MCF 10A (cell line): ENCODE data around the gene EXOC6B. TPM values are rescaled to one million over a fixed set of nuclear protein-coding genes. Genes with fewer than 3 reads are reported as not detected.

Source experiments
- BruUV-seq: library from RNA; stranded (reverse); fragments of 400-500 nt; replicated peaks from 2 replicates; lab custom pipeline; 2021; lab: Mats Ljungman, UMichigan
- CTCF ChIA-PET: fragments of 300-600 bp; sonication (Branson Sonifier 250); formaldehyde crosslinking; extraction: SDS; loops from one replicate; lab custom pipeline; 2021; ENCODE audit warnings: antibody characterized with exemption, inconsistent platforms; lab: Yijun Ruan, JAX
- POLR2A ChIA-PET: fragments of 300-600, 350-650 bp; sonication (Branson Sonifier 250); formaldehyde crosslinking; extraction: SDS; loops from one replicate; lab custom pipeline; 2020; ENCODE audit warnings: antibody characterized with exemption, inconsistent platforms; lab: Yijun Ruan, JAX
- DNase-seq: peaks from one replicate; pipeline ENCODE4 v3.0.0-alpha.2; 2018; ENCODE audit not compliant: unreplicated experiment
- H3K27ac Mint-ChIP-seq: one replicate; pipeline ENCODE4 v1.8.0; 2022; ENCODE audit warnings: mild to moderate bottlenecking, low read depth, mixed read lengths; ENCODE audit not compliant: unreplicated experiment
- H3K27me3 Mint-ChIP-seq: one replicate; pipeline ENCODE4 v1.8.0; 2022; ENCODE audit warnings: mixed read lengths; ENCODE audit not compliant: insufficient read depth, unreplicated experiment
- H3K36me3 Mint-ChIP-seq: one replicate; pipeline ENCODE4 v1.8.0; 2022; ENCODE audit warnings: mild to moderate bottlenecking, moderate library complexity, mixed read lengths; ENCODE audit not compliant: insufficient read depth, unreplicated experiment
- H3K4me1 Mint-ChIP-seq: one replicate; pipeline ENCODE4 v1.8.0; 2022; ENCODE audit warnings: mixed read lengths; ENCODE audit not compliant: insufficient read depth, unreplicated experiment
- H3K4me3 Mint-ChIP-seq: one replicate; pipeline ENCODE4 v1.8.0; 2022; ENCODE audit warnings: mild to moderate bottlenecking, moderate library complexity, mixed read lengths; ENCODE audit not compliant: unreplicated experiment
- H3K9me3 Mint-ChIP-seq: one replicate; pipeline ENCODE4 v1.8.0; 2022; ENCODE audit warnings: mixed read lengths; ENCODE audit not compliant: unreplicated experiment
- CTCF ChIP-seq: fragments of 200-600 bp; IDR thresholded peaks from one replicate; pipeline ENCODE4 v1.8.0; 2022; ENCODE audit warnings: antibody characterized with exemption, mild to moderate bottlenecking; ENCODE audit not compliant: unreplicated experiment
- intact Hi-C: fragments of 100-400 bp; cut with micrococcal nuclease; formaldehyde crosslinking; loops from 2 replicates; pipeline ENCODE4 v1.14.1; 2022
- total RNA-seq: library from RNA; stranded (reverse); gene quantifications from 2 replicates; pipeline ENCODE4 v1.2.3, GENCODE V29; 2022

The EXOC6B gene
- total RNA-seq, 1 experiment from 2014 or later: 24.7 TPM

- no peak overlapping the region for H3K4me3 Mint-ChIP-seq
- CTCF ChIA-PET: no interaction called here
- H3K4me1 Mint-ChIP-seq: no peaks in the 10 kb centered on the region
- no peaks in the 10 kb centered on the region for H3K9me3 Mint-ChIP-seq
- H3K27me3 Mint-ChIP-seq: no peaks in the 10 kb centered on the region
- DNase-seq: no peak
- POLR2A ChIA-PET: no interaction called here
- no TSS peak for BruUV-seq
- no peak overlapping the region for H3K27ac Mint-ChIP-seq
- H3K36me3 Mint-ChIP-seq: no peaks in the 10 kb centered on the region
- intact Hi-C loops: no loop called here
- no peak for TF ChIP-seq CTCF
These were observed 570.3 kb downstream of the EXOC6B start for GRCh38 chr2:72255540-72255939.

- no peaks in the 10 kb centered on the region for H3K9me3 Mint-ChIP-seq
- no peak for DNase-seq
- no peak for TF ChIP-seq CTCF
- BruUV-seq: no TSS peak
- H3K36me3 Mint-ChIP-seq: no peaks in the 10 kb centered on the region
- no peaks in the 10 kb centered on the region for H3K27me3 Mint-ChIP-seq
- H3K27ac Mint-ChIP-seq: no peak overlapping the region
- intact Hi-C loops: no loop called here
- no peak overlapping the region for H3K4me3 Mint-ChIP-seq
- ChIA-PET POLR2A (interaction anchor here (0.6 to 1.0 kb wide), 3 partner anchors 11 to 1458 kb away, joined by 3 to 4 read pairs (median 3); no protein-coding TSS in a partner anchor), CTCF (interaction anchor here (0.6 kb wide), 1 partner anchor 73 kb away, joined by 3 read pairs; no protein-coding TSS in a partner anchor)
- no peaks in the 10 kb centered on the region for H3K4me1 Mint-ChIP-seq
These were observed 570.9 kb downstream of the EXOC6B start for GRCh38 chr2:72254831-72255451.

- Mint-ChIP-seq H3K4me3 (no peak overlapping the region), H3K27me3 (no peaks in the 10 kb centered on the region), H3K36me3 (no peaks in the 10 kb centered on the region), H3K27ac (no peak overlapping the region), H3K4me1 (peaks cover 34% of the 10 kb centered on the region), H3K9me3 (no peaks in the 10 kb centered on the region)
- no TSS peak for BruUV-seq
- CTCF ChIA-PET: interaction anchor here (0.7 to 1.5 kb wide), 2 partner anchors 129 to 253 kb away, joined by 3 read pairs; no protein-coding TSS in a partner anchor
- TF ChIP-seq CTCF: no peak
- intact Hi-C loops: no loop called here
- POLR2A ChIA-PET: no interaction called here
- no peak for DNase-seq
These were observed 587.5 kb downstream of the EXOC6B start for GRCh38 chr2:72238311-72238710.

GRCh38 chr2:72237549-72237948 is 588.3 kb downstream of the EXOC6B start:
- Mint-ChIP-seq H3K9me3 (no peaks in the 10 kb centered on the region), H3K27me3 (no peaks in the 10 kb centered on the region), H3K4me3 (no peak overlapping the region), H3K4me1 (peaks cover 34% of the 10 kb centered on the region), H3K36me3 (no peaks in the 10 kb centered on the region), H3K27ac (peak overlapping the region; percentile 19)
- intact Hi-C loops: no loop called here
- no peak for TF ChIP-seq CTCF
- ChIA-PET CTCF (interaction anchor here (0.7 kb wide), 1 partner anchor 254 kb away, joined by 3 read pairs; no protein-coding TSS in a partner anchor), POLR2A (no interaction called here)
- BruUV-seq: no TSS peak
- no peak for DNase-seq
